SU-DHL-6 (cell line): ENCODE data around the gene ZNF584.

Experiments
- H2AFZ ChIP-seq: fragments of 200-600 bp; sonication (generic); 2 replicates; pipeline ENCODE4 v1.6.1; 2014; ENCODE audit warnings: low read depth, mild to moderate bottlenecking, moderate library complexity, mixed read lengths, antibody characterized with exemption, low read length; ENCODE audit not compliant: severe bottlenecking
- H3F3A ChIP-seq: fragments of 200-600 bp; shearing (Covaris generic); 2 replicates; pipeline ENCODE4 v1.6.0; 2016; ENCODE audit warnings: antibody characterized with exemption, mild to moderate bottlenecking; ENCODE audit not compliant: insufficient read depth
- H3K27ac ChIP-seq: fragments of 200-600 bp; sonication (generic); 2 replicates; pipeline ENCODE4 v1.5.1; 2016; ENCODE audit warnings: low read depth, mild to moderate bottlenecking, low read length, moderate library complexity, mixed read lengths
- H3K27me3 ChIP-seq: fragments of 200-600 bp; sonication (generic), shearing (Covaris generic); 2 replicates; pipeline ENCODE4 v1.6.0; 2014; ENCODE audit warnings: mild to moderate bottlenecking, low read length
- H3K36me3 ChIP-seq: fragments of 200-600 bp; sonication (generic); 2 replicates; pipeline ENCODE4 v1.6.1; 2014; ENCODE audit warnings: mild to moderate bottlenecking, low read length, mixed read lengths
- H3K4me2 ChIP-seq: fragments of 300-600, 200-600 bp; shearing (Covaris generic), sonication (generic); 2 replicates; pipeline ENCODE4 v1.6.0; 2014; ENCODE audit warnings: low read length, low read depth, mild to moderate bottlenecking; ENCODE audit not compliant: poor library complexity, severe bottlenecking
- H3K4me3 ChIP-seq: fragments of 200-600 bp; sonication (generic); 2 replicates; pipeline ENCODE4 v1.5.1; 2014; ENCODE audit warnings: antibody characterized with exemption, low read length, mild to moderate bottlenecking, mixed read lengths; ENCODE audit not compliant: insufficient read depth, poor library complexity, severe bottlenecking
- H3K79me2 ChIP-seq: fragments of 200-600 bp; sonication (generic); 2 replicates; pipeline ENCODE4 v1.6.1; 2014; ENCODE audit warnings: mild to moderate bottlenecking, low read length, moderate library complexity; ENCODE audit not compliant: insufficient read depth
- H3K9ac ChIP-seq: fragments of 200-600 bp; sonication (generic); 2 replicates; pipeline ENCODE4 v1.7.0; 2014; ENCODE audit warnings: mild to moderate bottlenecking, low read length
- H3K9me2 ChIP-seq: fragments of 200-600 bp; sonication (generic); replicated peaks from 2 replicates; pipeline ENCODE4 v1.6.1; 2014; ENCODE audit warnings: low read length; ENCODE audit not compliant: insufficient read depth
- H3K9me3 ChIP-seq: fragments of 200-600 bp; sonication (generic); 2 replicates; pipeline ENCODE4 v1.6.1; 2014; ENCODE audit warnings: low read length, mixed read lengths; ENCODE audit not compliant: insufficient read depth
- H4K20me1 ChIP-seq: fragments of 200-600 bp; sonication (generic); 2 replicates; pipeline ENCODE4 v1.6.1; 2014; ENCODE audit warnings: low read depth, mild to moderate bottlenecking, antibody characterized with exemption, low read length, moderate library complexity, mixed read lengths
- CTCF ChIP-seq: fragments of 200-600 bp; sonication (generic); IDR thresholded peaks from one replicate; pipeline ENCODE4 v1.5.1; 2017; ENCODE audit warnings: antibody characterized with exemption, mild to moderate bottlenecking, low read length, moderate library complexity; ENCODE audit not compliant: insufficient read depth, poor library complexity, severe bottlenecking
- EZH2phosphoT487 ChIP-seq: fragments of 200-600 bp; sonication (generic), shearing (Covaris generic); conservative IDR thresholded peaks from 2 replicates; pipeline ENCODE4 v1.6.1; 2018; ENCODE audit warnings: mild to moderate bottlenecking, antibody characterized with exemption, low read length, moderate library complexity, mixed read lengths

ZNF584 gene

GRCh38 chr19:58408152-58409009 is at the start of gene ZNF584:
Gene ZNF584 (plus strand): TSS chr19:58408649. CDS start chr19:58409148, 499 bp downstream.
- peak within 1 kb of the TSS; percentile 73 for H3K4me2 ChIP-seq
- peaks cover 8% of the 10 kb centered on the region; the same call in 1 of the 2 replicates for H3F3A ChIP-seq
- H3K79me2 ChIP-seq, result no peaks in the 10 kb centered on the region
- H4K20me1 ChIP-seq, result no peaks in the 10 kb centered on the region
- peak within 1 kb of the TSS; percentile 51 for H3K27ac ChIP-seq
- peak within 1 kb of the TSS; percentile 67 for H3K4me3 ChIP-seq
- H2AFZ ChIP-seq, result peak within 1 kb of the TSS; percentile 85
- H3K9ac ChIP-seq, result peak within 1 kb of the TSS; percentile 72
- no peaks in the 10 kb centered on the region for H3K9me2 ChIP-seq
- H3K36me3 ChIP-seq, result no peaks in the 10 kb centered on the region
- H3K9me3 ChIP-seq, result no peaks in the 10 kb centered on the region
- TF ChIP-seq EZH2phosphoT487 (no peak), CTCF (no peak)
- no peaks in the 10 kb centered on the region for H3K27me3 ChIP-seq

GRCh38 chr19:58361900-58362271 is 46.6 kb upstream of the ZNF584 start:
- no peaks in the 10 kb centered on the region for H3K79me2 ChIP-seq
- H3K9ac ChIP-seq, result peak overlapping the region; percentile 80
- no peaks in the 10 kb centered on the region for H4K20me1 ChIP-seq
- H3K4me3 ChIP-seq, result peak overlapping the region; percentile 69
- peak overlapping the region; percentile 52 for H2AFZ ChIP-seq
- H3K27ac ChIP-seq, result peak overlapping the region; percentile 50
- no peaks in the 10 kb centered on the region for H3K9me2 ChIP-seq
- no peaks in the 10 kb centered on the region for H3K36me3 ChIP-seq
- H3K27me3 ChIP-seq, result no peaks in the 10 kb centered on the region
- TF ChIP-seq EZH2phosphoT487 (no peak), CTCF (no peak)
- peak overlapping the region; percentile 75 for H3K4me2 ChIP-seq
- H3K9me3 ChIP-seq, result no peaks in the 10 kb centered on the region
- 0 out of 2 replicates have a peak, but pooled peaks cover 8% of the 10 kb centered on the region for H3F3A ChIP-seq

- TF ChIP-seq CTCF, result no peak
- TF ChIP-seq EZH2phosphoT487, result no peak
- Histone ChIP-seq H3K4me3 (peak within 1 kb of the TSS; percentile 69), H3F3A (0 out of 2 replicates have a peak, but pooled peaks cover 8% of the 10 kb centered on the region), H3K9me3 (no peaks in the 10 kb centered on the region), H4K20me1 (no peaks in the 10 kb centered on the region), H2AFZ (peak within 1 kb of the TSS; percentile 52), H3K79me2 (no peaks in the 10 kb centered on the region), H3K36me3 (no peaks in the 10 kb centered on the region), H3K27me3 (no peaks in the 10 kb centered on the region), H3K9me2 (no peaks in the 10 kb centered on the region), H3K27ac (peak within 1 kb of the TSS; percentile 50), H3K4me2 (peak within 1 kb of the TSS; percentile 75), H3K9ac (peak within 1 kb of the TSS; percentile 80)
These were observed 46.0 kb upstream of the ZNF584 start, which contains the start of gene ZNF497 for GRCh38 chr19:58362272-58362994. Gene ZNF497 (minus strand): TSS chr19:58362751. CDS start chr19:58357635, 5,116 bp downstream.
